Measurements from ENCODE around the gene MTMR1.

DNA sequence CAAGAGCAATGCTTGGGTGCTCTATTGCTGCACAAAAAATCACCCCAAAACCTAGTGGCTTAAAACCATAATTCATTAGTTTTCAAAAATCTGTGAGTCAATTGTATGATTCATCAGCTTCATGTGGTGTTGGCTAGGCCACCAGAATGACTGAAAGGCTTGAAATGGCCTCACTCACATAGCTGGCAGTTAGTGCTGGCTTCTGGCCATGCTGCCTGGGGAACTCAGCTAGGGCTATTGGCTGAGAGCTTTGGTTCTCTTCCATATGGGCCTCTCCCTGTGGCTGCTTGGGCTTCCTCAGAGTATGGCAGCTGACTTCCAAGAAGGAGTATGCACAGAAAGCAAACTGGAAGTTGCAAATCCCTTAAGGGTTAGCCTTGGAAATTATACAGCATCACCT is 3.1 kb upstream of the MTMR1 start:
- TF ChIP-seq CTCF (IDR thresholded peaks at IDR 0.05) (no peak), POLR2A (IDR thresholded peaks at IDR 0.05) (no peak), EP300 (IDR thresholded peaks at IDR 0.05) (no peak)

Measured in tibial nerve (tissue), 4 donors.